GM21619 (cell line): ENCODE measurements around the gene LIG4.

Source experiments
- ATAC-seq: cut with Tn5 transposase; IDR thresholded peaks from one replicate; pipeline ENCODE4 v1.9.1; 2021; ENCODE audit not compliant: unreplicated experiment

LIG4 gene

DNA sequence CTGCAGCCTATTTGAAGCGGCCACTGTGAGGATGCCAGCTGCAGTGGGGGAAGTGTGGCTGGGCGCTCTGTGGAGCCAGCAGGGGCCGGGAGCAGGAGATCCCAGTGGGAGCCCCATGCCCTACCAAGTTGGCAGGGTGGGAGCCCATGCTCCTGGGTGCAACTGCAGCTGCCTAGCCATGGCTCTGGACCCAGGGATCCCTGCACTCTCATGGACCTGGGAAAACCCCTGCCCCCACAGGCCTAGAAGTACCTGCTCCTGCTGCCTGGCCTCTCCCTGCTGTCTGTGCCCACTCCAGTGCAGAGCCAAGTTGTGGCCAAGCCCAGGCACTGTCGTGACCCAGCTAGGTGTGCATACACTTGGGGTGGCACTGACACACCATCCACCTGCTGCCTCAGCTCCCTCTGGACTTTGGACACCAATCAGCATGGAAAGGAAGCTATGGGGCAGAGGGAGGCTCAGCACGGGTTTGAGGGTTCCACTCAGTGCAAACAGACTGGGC, 20.9 kb downstream of the LIG4 start:
- no peak for ATAC-seq

DNA sequence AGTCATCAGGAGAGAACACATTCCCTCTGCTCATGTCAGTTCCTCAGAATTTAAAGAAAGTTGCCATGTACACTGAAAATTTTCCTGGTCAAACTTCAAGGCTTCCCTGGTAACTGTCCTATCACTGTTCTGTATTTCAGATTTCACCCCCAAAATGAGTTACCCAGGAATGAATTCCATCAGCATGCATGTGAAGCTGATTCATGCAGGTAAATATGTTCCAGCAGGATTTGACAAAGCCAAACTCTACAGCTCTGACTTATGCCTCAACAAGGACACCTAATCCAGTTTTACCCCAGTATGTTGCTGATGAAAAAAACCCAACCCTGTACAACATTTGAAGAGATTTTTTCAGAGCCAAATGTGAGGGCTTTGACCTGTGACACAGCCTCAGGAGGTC, 21.5 kb downstream of the LIG4 start:
- ATAC-seq: no peak

DNA sequence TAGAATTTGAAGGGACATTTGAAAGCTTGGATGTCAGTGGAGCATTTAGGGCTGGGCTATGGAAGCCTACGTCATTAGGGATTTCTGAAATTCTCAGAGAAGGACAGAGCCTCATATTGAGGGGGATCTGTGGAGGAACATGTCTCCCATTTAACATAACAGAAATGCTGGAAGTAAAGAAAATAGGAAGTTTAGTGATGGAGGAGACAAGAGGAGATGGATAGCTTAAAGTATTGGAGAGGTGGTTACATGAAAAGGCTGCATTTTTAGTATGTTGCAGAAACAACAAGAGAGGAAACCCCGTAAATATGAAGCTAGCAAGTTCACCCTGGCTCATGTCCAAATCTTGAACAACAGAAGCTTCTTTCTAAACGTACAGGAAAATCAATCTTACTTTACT, 24.4 kb downstream of the LIG4 start:
- no peak for ATAC-seq

DNA sequence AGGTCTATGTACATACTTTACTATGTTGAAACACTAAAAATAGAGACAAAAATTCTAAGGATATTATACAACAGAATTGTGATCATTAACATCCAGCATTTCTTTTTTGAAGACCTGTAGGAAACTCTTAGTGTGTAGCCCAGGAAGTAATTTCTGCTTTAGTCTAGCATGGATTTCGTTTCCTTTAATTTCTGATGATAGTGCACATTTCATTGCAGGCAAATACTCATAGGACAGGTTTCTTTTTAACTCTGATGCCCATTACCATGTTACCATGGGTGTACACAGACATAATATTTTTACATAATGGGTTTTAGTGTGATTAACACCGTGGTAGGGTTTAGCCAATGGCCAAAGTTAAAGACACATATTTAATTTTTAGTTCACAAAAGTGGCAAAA, 27.1 kb downstream of the LIG4 start:
- ATAC-seq: no peak

DNA sequence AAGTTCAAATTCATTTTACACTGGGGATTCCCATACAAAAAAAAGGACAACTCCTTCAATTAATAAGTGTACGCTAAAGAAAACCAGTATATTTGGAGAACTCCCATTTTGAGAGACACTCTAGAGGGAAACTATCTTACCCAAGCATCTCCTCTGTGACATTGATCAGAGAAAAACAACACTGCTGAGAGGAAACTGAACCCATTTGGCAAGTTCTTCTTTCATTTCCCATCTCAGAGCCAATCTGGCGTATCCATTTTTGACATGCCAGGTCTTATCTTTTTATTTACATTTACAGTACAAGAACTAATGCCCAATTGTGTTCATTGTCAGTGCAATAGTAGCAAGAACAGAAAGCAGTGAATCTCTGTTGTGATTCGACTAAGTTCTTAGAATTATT, 30.1 kb downstream of the LIG4 start:
- ATAC-seq: no peak

DNA sequence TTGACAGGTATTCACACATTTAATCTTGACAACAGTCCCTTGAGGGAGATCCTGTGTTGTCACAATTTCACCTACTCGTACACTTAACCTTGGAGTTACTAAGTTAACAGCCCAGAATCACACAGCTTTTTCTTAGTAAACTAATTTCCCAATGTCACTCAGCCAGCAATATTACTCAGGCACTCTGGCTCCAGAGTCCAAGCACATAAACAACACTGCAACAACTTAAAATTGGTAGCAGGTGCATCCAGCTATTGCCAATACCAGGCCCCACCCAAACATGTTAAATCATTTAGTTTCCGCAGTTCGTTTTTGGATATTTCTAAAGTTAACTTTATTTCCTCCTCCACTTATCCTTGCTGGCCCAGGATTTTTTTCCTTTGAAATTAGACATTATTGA, 32.7 kb downstream of the LIG4 start:
- no peak for ATAC-seq

DNA sequence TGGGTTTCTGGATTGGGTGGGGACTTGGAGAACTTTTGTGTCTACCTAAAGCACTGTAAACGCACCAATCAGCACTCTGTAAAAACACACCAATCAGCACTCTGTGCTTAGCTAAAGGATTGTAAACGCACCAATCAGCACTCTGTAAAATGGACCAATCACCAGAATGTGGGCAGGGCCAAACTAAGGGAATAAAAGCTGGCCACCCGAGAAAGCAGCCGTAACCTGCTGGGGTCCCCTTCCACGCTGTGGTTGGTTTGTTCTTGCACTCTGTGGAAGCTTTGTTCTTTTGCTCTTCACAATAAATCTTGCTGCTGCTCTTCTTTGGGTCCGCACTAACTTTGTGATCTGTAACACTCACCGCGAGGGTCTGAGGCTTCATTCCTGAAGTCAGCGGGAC, 37.3 kb downstream of the LIG4 start:
- ATAC-seq: no peak

DNA sequence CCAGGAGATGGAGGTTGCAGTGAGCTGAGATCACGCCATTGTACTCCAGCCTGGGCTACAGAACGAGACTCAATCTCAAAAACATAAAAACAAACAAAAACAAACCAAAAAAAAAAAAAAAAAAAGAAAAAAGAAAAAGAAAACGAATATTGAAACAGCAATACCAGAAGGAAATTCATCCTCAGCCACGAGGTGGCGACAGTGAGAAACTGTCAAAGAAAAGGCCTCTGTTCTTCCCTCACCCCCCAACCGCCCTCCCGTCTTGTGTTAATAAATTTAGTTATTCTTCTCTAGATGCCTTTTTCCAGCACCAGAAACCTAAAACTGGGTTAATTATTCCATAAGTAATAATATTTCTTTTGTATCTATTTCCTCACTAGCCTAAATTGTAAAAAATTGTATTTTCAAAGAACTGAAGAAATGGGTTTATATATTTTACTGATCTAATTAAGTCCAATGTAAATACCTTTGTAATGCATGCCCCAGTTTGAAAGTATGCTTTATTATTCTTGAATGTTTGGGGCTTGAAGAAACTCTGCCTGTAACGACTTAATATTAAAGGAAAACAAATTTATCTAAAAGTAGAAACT, 38.6 kb downstream of the LIG4 start:
- no peak for ATAC-seq

DNA sequence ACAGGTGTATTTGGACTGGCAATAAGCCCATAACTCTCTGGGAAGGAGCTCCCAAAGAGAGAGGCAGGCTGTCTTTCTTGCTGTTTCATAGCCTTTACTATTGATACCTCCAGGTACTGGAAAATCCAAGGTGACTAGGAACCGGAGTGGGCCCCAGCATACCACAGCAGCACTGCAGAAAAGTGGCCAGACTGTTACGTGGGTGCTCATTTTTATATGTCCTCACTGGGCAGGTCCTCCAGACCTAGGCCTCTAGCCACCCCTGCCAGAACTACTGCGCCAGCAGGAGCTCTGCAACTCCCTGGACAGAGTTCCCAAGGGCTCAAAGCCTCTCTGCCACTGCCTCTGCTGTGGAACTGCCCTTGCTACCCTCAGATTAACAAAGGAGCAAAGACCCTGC, 46.4 kb downstream of the LIG4 start:
- no peak for ATAC-seq

DNA sequence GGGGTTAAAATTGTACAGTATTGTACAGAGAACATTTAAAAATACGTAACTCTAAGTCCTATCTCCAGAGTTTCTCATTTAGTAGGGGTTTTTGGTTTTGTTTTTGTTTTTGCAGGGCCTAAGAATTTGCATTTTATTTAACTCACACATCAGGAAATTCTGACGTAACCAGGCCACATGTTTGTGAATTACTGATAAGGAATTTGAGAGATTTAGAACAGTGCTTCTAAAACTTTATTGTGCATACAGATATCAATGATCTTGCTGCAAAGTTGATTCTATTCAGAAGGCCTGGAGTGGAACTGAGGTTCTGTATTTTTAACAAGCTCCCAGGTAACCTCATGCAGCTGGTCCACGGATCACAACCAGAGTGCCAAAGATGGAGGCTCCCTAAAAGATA, 49.3 kb downstream of the LIG4 start:
- no peak for ATAC-seq

DNA sequence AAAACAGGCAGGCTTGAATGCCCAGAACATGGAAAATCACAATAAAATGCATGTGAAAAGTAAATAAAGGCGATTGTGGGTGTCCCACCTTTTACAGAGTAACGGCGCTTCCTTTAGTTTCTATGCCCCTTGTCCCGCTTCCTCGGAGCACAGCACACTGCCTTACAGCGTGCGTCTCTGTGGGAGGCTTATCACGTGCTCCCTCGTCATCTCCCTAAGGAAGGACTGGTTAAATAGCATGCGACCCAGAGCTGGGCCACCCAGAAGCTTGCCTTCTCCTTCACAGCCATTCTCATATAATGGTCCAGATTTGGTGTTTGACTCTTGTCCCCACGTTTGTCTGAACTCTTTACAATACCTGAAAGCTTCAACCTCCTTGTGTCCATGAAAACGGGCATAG, 56.6 kb downstream of the LIG4 start:
- no peak for ATAC-seq
